ENCODE data around the gene SRP54.
"Not testable (repeated sequence)": the region's sequence is repeated elsewhere in the genome, so short reads cannot be mapped to it uniquely, and the experiment has no call there.

SRP54 gene

GRCh38 chr14:35047976-35048513, 65.3 kb downstream of the SRP54 start:
- Histone ChIP-seq H3K9me3 (ENCODE audit: control insufficient read depth, low read length) (no peaks in the 10 kb centered on the region), H3K36me3 (ENCODE audit: control insufficient read depth, insufficient read depth, low read length, severe bottlenecking) (peaks cover 5% of the 10 kb centered on the region), H3K27me3 (replicated peaks; ENCODE audit: control insufficient read depth, insufficient read depth, low read length) (no peaks in the 10 kb centered on the region), H3K9ac (ENCODE audit: low read length) (no peak overlapping the region), H3K4me3 (ENCODE audit: low read length) (peak overlapping the region; percentile 96), H3K4me1 (ENCODE audit: control insufficient read depth, insufficient read depth, low read length) (peaks cover 31% of the 10 kb centered on the region)
- DNase-seq (ENCODE audit: low read depth) = no peak

GRCh38 chr14:35050652-35051051, 67.9 kb downstream of the SRP54 start:
- no peak overlapping the region for H3K9ac ChIP-seq (ENCODE audit: low read length)
- H3K9me3 ChIP-seq (ENCODE audit: control insufficient read depth, low read length) = no peaks in the 10 kb centered on the region
- no peak overlapping the region for H3K4me3 ChIP-seq (ENCODE audit: low read length)
- peaks cover 25% of the 10 kb centered on the region for H3K4me1 ChIP-seq (ENCODE audit: control insufficient read depth, insufficient read depth, low read length)
- peak; percentile 66 for DNase-seq (ENCODE audit: low read depth)
- H3K27me3 ChIP-seq (replicated peaks; ENCODE audit: control insufficient read depth, insufficient read depth, low read length) = no peaks in the 10 kb centered on the region
- H3K36me3 ChIP-seq (ENCODE audit: control insufficient read depth, insufficient read depth, low read length, severe bottlenecking) = peaks cover 14% of the 10 kb centered on the region

- H3K4me3 ChIP-seq (ENCODE audit: low read length) = no peak overlapping the region
- no peak overlapping the region for H3K9ac ChIP-seq (ENCODE audit: low read length)
- no peaks in the 10 kb centered on the region for H3K27me3 ChIP-seq (replicated peaks; ENCODE audit: control insufficient read depth, insufficient read depth, low read length)
- H3K4me1 ChIP-seq (ENCODE audit: control insufficient read depth, insufficient read depth, low read length) = peaks cover 24% of the 10 kb centered on the region
- peaks cover 19% of the 10 kb centered on the region for H3K36me3 ChIP-seq (ENCODE audit: control insufficient read depth, insufficient read depth, low read length, severe bottlenecking)
- no peaks in the 10 kb centered on the region for H3K9me3 ChIP-seq (ENCODE audit: control insufficient read depth, low read length)
- peak; percentile 83 for DNase-seq (ENCODE audit: low read depth)
These were observed 69.0 kb downstream of the SRP54 start for GRCh38 chr14:35051796-35052195.

- Histone ChIP-seq H3K4me1 (ENCODE audit: control insufficient read depth, insufficient read depth, low read length) (peaks cover 18% of the 10 kb centered on the region), H3K4me3 (ENCODE audit: low read length) (no peak overlapping the region), H3K36me3 (ENCODE audit: control insufficient read depth, insufficient read depth, low read length, severe bottlenecking) (peaks cover 21% of the 10 kb centered on the region)
These were observed 69.8 kb downstream of the SRP54 start for GRCh38 chr14:35052637-35053036.

GRCh38 chr14:35061113-35061791, 78.5 kb downstream of the SRP54 start:
- H3K4me3 ChIP-seq (ENCODE audit: low read length) = not testable (repeated sequence)
- peak; percentile 23 for DNase-seq (ENCODE audit: low read depth)

More at GRCh38 chr14:35052637-35053036, 69.8 kb downstream of the SRP54 start:
- H3K9me3 ChIP-seq (ENCODE audit: control insufficient read depth, low read length) = no peaks in the 10 kb centered on the region
- no peaks in the 10 kb centered on the region for H3K27me3 ChIP-seq (replicated peaks; ENCODE audit: control insufficient read depth, insufficient read depth, low read length)
- DNase-seq (ENCODE audit: low read depth) = peak; percentile 13
- H3K9ac ChIP-seq (ENCODE audit: low read length) = no peak overlapping the region

GRCh38 chr14:35065731-35066130, 82.9 kb downstream of the SRP54 start:
- not testable (repeated sequence) for H3K9ac ChIP-seq (ENCODE audit: low read length); H3K27me3 ChIP-seq (replicated peaks; ENCODE audit: control insufficient read depth, insufficient read depth, low read length); H3K9me3 ChIP-seq (ENCODE audit: control insufficient read depth, low read length); DNase-seq (ENCODE audit: low read depth); H3K4me1 ChIP-seq (ENCODE audit: control insufficient read depth, insufficient read depth, low read length); H3K4me3 ChIP-seq (ENCODE audit: low read length)
- H3K36me3 ChIP-seq (ENCODE audit: control insufficient read depth, insufficient read depth, low read length, severe bottlenecking) = peaks cover 16% of the 10 kb centered on the region

More at GRCh38 chr14:35061113-35061791, 78.5 kb downstream of the SRP54 start:
- not testable (repeated sequence) for H3K27me3 ChIP-seq (replicated peaks; ENCODE audit: control insufficient read depth, insufficient read depth, low read length); H3K9me3 ChIP-seq (ENCODE audit: control insufficient read depth, low read length); H3K4me1 ChIP-seq (ENCODE audit: control insufficient read depth, insufficient read depth, low read length); H3K9ac ChIP-seq (ENCODE audit: low read length)
- peaks cover 34% of the 10 kb centered on the region for H3K36me3 ChIP-seq (ENCODE audit: control insufficient read depth, insufficient read depth, low read length, severe bottlenecking)

GRCh38 chr14:35068238-35069012, 85.6 kb downstream of the SRP54 start:
- Histone ChIP-seq H3K4me1 (ENCODE audit: control insufficient read depth, insufficient read depth, low read length) (no peaks in the 10 kb centered on the region), H3K9ac (ENCODE audit: low read length) (no peak overlapping the region), H3K27me3 (replicated peaks; ENCODE audit: control insufficient read depth, insufficient read depth, low read length) (no peaks in the 10 kb centered on the region), H3K36me3 (ENCODE audit: control insufficient read depth, insufficient read depth, low read length, severe bottlenecking) (peaks cover 18% of the 10 kb centered on the region), H3K4me3 (ENCODE audit: low read length) (no peak overlapping the region), H3K9me3 (ENCODE audit: control insufficient read depth, low read length) (no peaks in the 10 kb centered on the region)
- DNase-seq (ENCODE audit: low read depth) = no peak

- Histone ChIP-seq H3K4me3 (ENCODE audit: low read length) (no peak overlapping the region), H3K36me3 (ENCODE audit: control insufficient read depth, insufficient read depth, low read length, severe bottlenecking) (peaks cover 30% of the 10 kb centered on the region), H3K4me1 (ENCODE audit: control insufficient read depth, insufficient read depth, low read length) (no peaks in the 10 kb centered on the region), H3K9ac (ENCODE audit: low read length) (no peak overlapping the region), H3K27me3 (replicated peaks; ENCODE audit: control insufficient read depth, insufficient read depth, low read length) (no peaks in the 10 kb centered on the region), H3K9me3 (ENCODE audit: control insufficient read depth, low read length) (no peaks in the 10 kb centered on the region)
- DNase-seq (ENCODE audit: low read depth) = no peak
These were observed 89.4 kb downstream of the SRP54 start for GRCh38 chr14:35072226-35072625.

GRCh38 chr14:35073486-35073885, 90.7 kb downstream of the SRP54 start:
- Histone ChIP-seq H3K9me3 (ENCODE audit: control insufficient read depth, low read length) (no peaks in the 10 kb centered on the region), H3K4me1 (ENCODE audit: control insufficient read depth, insufficient read depth, low read length) (no peaks in the 10 kb centered on the region), H3K4me3 (ENCODE audit: low read length) (no peak overlapping the region), H3K9ac (ENCODE audit: low read length) (no peak overlapping the region), H3K36me3 (ENCODE audit: control insufficient read depth, insufficient read depth, low read length, severe bottlenecking) (peaks cover 29% of the 10 kb centered on the region), H3K27me3 (replicated peaks; ENCODE audit: control insufficient read depth, insufficient read depth, low read length) (no peaks in the 10 kb centered on the region)
- no peak for DNase-seq (ENCODE audit: low read depth)

GRCh38 chr14:35078082-35078481, 95.3 kb downstream of the SRP54 start:
- no peak for DNase-seq (ENCODE audit: low read depth)
- Histone ChIP-seq H3K36me3 (ENCODE audit: control insufficient read depth, insufficient read depth, low read length, severe bottlenecking) (peaks cover 60% of the 10 kb centered on the region), H3K4me1 (ENCODE audit: control insufficient read depth, insufficient read depth, low read length) (no peaks in the 10 kb centered on the region)

More at GRCh38 chr14:35078082-35078481, 95.3 kb downstream of the SRP54 start:
- H3K9me3 ChIP-seq (ENCODE audit: control insufficient read depth, low read length) = no peaks in the 10 kb centered on the region
- H3K27me3 ChIP-seq (replicated peaks; ENCODE audit: control insufficient read depth, insufficient read depth, low read length) = no peaks in the 10 kb centered on the region
- no peak overlapping the region for H3K9ac ChIP-seq (ENCODE audit: low read length)
- no peak overlapping the region for H3K4me3 ChIP-seq (ENCODE audit: low read length)
